WTC11 (cell line): ENCODE results near the gene COL3A1. TPM values are rescaled to one million over a fixed set of nuclear protein-coding genes. Genes with fewer than 3 reads are reported as not detected.

Source experiments
- ATAC-seq: fragments of 200-7000 bp; cut with Tn5 transposase; 2 replicates; pipeline ENCODE4 v1.10.0; 2021; ENCODE audit warnings: mild to moderate bottlenecking, moderate library complexity
- CTCF ChIA-PET: fragments of 300-600 bp; sonication (Branson Sonifier 250); formaldehyde crosslinking; loops from one replicate; lab custom pipeline; 2021; ENCODE audit warnings: antibody characterized with exemption; lab: Charles Lee
- POLR2A ChIA-PET: fragments of 350-600 bp; sonication (Branson Sonifier 250); formaldehyde crosslinking; loops from one replicate; lab custom pipeline; 2021; ENCODE audit warnings: antibody characterized with exemption; lab: Charles Lee
- DNase-seq: peaks from one replicate; pipeline ENCODE4 v3.0.0; 2021; ENCODE audit warnings: low spot score
- H3K27ac Mint-ChIP-seq: 2 replicates; pipeline ENCODE4 v1.8.0; 2021; ENCODE audit warnings: mixed read lengths
- H3K27me3 Mint-ChIP-seq: 2 replicates; pipeline ENCODE4 v1.8.0; 2021; ENCODE audit warnings: low read depth, mild to moderate bottlenecking, moderate library complexity, mixed read lengths
- H3K36me3 Mint-ChIP-seq: 2 replicates; pipeline ENCODE4 v1.8.0; 2021; ENCODE audit warnings: mixed read lengths
- H3K4me1 Mint-ChIP-seq: 2 replicates; pipeline ENCODE4 v1.8.0; 2022; ENCODE audit warnings: mixed read lengths
- H3K4me3 Mint-ChIP-seq: 2 replicates; pipeline ENCODE4 v1.8.0; 2021; ENCODE audit warnings: mild to moderate bottlenecking, moderate library complexity, mixed read lengths
- H3K9me3 Mint-ChIP-seq: 2 replicates; pipeline ENCODE4 v1.8.0; 2021; ENCODE audit warnings: mixed read lengths
- ATF1 ChIP-seq: sonication (generic); formaldehyde crosslinking; IDR thresholded peaks from 2 replicates; pipeline ENCODE4 v1.8.1; 2023; ENCODE audit warnings: mild to moderate bottlenecking, moderate library complexity, missing genetic modification reagents
- ELF4 ChIP-seq: sonication (generic); formaldehyde crosslinking; IDR thresholded peaks from 2 replicates; pipeline ENCODE4 v1.8.1; 2022; ENCODE audit warnings: low read depth, mild to moderate bottlenecking, moderate library complexity, missing genetic modification reagents
- IRF2 ChIP-seq: sonication (generic); formaldehyde crosslinking; IDR thresholded peaks from 2 replicates; pipeline ENCODE4 v1.8.0; 2022; ENCODE audit warnings: low read depth, missing genetic modification reagents, borderline replicate concordance
- JAZF1 ChIP-seq: fragments of 250-450 bp; sonication (Bioruptor Pico); IDR thresholded peaks from 2 replicates; pipeline ENCODE4 v1.9.0; 2021; ENCODE audit warnings: moderate library complexity, mild to moderate bottlenecking, inconsistent platforms
- KAT7 ChIP-seq: sonication (generic); formaldehyde crosslinking; IDR thresholded peaks from 2 replicates; pipeline ENCODE4 v1.8.1; 2023; ENCODE audit warnings: missing genetic modification reagents, mild to moderate bottlenecking, borderline replicate concordance
- NFE2L1 ChIP-seq: sonication (generic); formaldehyde crosslinking; IDR thresholded peaks from 2 replicates; pipeline ENCODE4 v1.8.1; 2023; ENCODE audit warnings: missing genetic modification reagents
- NFYB ChIP-seq: sonication (generic); formaldehyde crosslinking; conservative IDR thresholded peaks from 2 replicates; pipeline ENCODE4 v1.8.0; 2022; ENCODE audit warnings: low read depth, missing genetic modification reagents
- NR3C1 ChIP-seq: sonication (generic); formaldehyde crosslinking; conservative IDR thresholded peaks from 2 replicates; pipeline ENCODE4 v1.8.1; 2023; ENCODE audit warnings: low read depth, mild to moderate bottlenecking, missing genetic modification reagents
- SMAD3 ChIP-seq: sonication (generic); formaldehyde crosslinking; IDR thresholded peaks from 2 replicates; pipeline ENCODE4 v1.8.0; 2022; ENCODE audit warnings: missing genetic modification reagents, mild to moderate bottlenecking, borderline replicate concordance
- SOX15 ChIP-seq: fragments of 250-450 bp; sonication (Bioruptor Pico); IDR thresholded peaks from 2 replicates; pipeline ENCODE4 v1.9.0; 2021; ENCODE audit warnings: mild to moderate bottlenecking
- TEAD4 ChIP-seq: sonication (generic); formaldehyde crosslinking; IDR thresholded peaks from 2 replicates; pipeline ENCODE4 v1.8.0; 2022; ENCODE audit warnings: mild to moderate bottlenecking, missing genetic modification reagents
- ZNF219 ChIP-seq: sonication (generic); formaldehyde crosslinking; IDR thresholded peaks from 2 replicates; pipeline ENCODE4 v1.8.0; 2023; ENCODE audit warnings: missing genetic modification reagents, mild to moderate bottlenecking, borderline replicate concordance
- ZNF317 ChIP-seq: sonication (generic); formaldehyde crosslinking; IDR thresholded peaks from 2 replicates; pipeline ENCODE4 v1.8.1; 2023; ENCODE audit warnings: low read depth, mild to moderate bottlenecking, moderate library complexity, missing genetic modification reagents, borderline replicate concordance
- ZNF671 ChIP-seq: fragments of 250-450 bp; sonication (Bioruptor Pico); IDR thresholded peaks from 2 replicates; pipeline ENCODE4 v1.8.0; 2021; ENCODE audit warnings: mild to moderate bottlenecking
- total RNA-seq: library from RNA; stranded (reverse); gene quantifications from 3 replicates; pipeline ENCODE4 v1.2.3, GENCODE V29; 2021
- TF ChIP-seq, protein P1 (sequence below): sonication (generic); formaldehyde crosslinking; IDR thresholded peaks from 2 replicates; pipeline ENCODE4 v1.8.0; 2022; ENCODE audit warnings: mild to moderate bottlenecking, missing genetic modification reagents
- TF ChIP-seq, protein P2 (sequence below): fragments of 250-450 bp; sonication (Bioruptor Pico); IDR thresholded peaks from 2 replicates; pipeline ENCODE4 v1.9.0; 2021; ENCODE audit warnings: mild to moderate bottlenecking
- TF ChIP-seq, protein P3 (sequence below): sonication (generic); formaldehyde crosslinking; IDR thresholded peaks from 2 replicates; pipeline ENCODE4 v1.8.1; 2022; ENCODE audit warnings: mild to moderate bottlenecking, missing genetic modification reagents, moderate library complexity, borderline replicate concordance
- TF ChIP-seq, protein P4 (sequence below): fragments of 250-450 bp; sonication (Bioruptor Pico); IDR thresholded peaks from 2 replicates; pipeline ENCODE4 v1.9.0; 2021; ENCODE audit warnings: mild to moderate bottlenecking, borderline replicate concordance
- TF ChIP-seq, protein P5 (sequence below): sonication (generic); formaldehyde crosslinking; IDR thresholded peaks from 2 replicates; pipeline ENCODE4 v1.8.0; 2023; ENCODE audit warnings: missing genetic modification reagents
- TF ChIP-seq, protein P6 (sequence below): sonication (generic); formaldehyde crosslinking; IDR thresholded peaks from 2 replicates; pipeline ENCODE4 v1.8.1; 2023; ENCODE audit warnings: mild to moderate bottlenecking, missing genetic modification reagents, borderline replicate concordance

COL3A1 gene
- total RNA-seq, 1 experiment from 2014 or later: 0.61 TPM

DNA sequence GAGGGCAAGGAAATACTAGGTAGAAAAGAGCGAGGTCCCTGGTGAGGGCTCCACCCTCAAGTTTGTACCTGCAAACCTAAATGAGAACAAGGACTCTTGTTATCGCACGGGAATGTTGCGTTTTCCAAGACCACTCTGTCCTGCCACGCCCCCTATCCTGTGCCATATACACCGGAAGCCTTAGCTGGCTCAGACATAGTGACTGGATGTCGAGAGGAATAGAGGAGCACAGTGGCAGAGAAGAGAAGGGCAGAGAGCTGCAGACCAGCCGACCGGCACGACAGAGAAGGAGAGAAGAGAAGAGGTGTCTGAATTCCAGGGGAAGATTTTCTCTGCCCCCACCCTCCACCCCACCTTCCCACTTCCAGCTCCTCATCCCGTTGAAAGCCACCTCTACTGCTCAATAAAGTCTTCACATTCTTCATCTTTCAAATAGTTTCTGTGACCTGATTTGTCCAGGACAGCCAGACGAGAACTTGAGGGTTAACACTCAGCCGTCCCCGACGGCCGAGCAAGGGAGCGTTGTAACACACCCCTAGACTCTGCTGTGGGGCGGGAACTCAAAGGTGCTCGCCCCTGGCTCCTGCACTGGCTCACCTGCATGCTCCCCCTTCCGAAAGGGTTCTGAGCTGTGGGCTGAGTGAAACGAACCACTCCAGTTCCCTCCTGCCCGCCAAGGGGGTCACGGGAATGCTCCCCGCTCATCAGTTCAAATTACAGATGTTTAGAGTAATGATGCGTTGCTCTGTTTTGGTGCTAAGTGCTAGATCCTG lies 24.9 kb upstream of the COL3A1 start (continued):
- no peak for TF ChIP-seq NFYB (CRISPR knock-in tag)
- no peak for TF ChIP-seq ELF4
- TF ChIP-seq NR3C1 (CRISPR knock-in tag): no peak
- no peak for TF ChIP-seq KAT7
- no peak for TF ChIP-seq SOX15 (CRISPR knock-in tag)

DNA sequence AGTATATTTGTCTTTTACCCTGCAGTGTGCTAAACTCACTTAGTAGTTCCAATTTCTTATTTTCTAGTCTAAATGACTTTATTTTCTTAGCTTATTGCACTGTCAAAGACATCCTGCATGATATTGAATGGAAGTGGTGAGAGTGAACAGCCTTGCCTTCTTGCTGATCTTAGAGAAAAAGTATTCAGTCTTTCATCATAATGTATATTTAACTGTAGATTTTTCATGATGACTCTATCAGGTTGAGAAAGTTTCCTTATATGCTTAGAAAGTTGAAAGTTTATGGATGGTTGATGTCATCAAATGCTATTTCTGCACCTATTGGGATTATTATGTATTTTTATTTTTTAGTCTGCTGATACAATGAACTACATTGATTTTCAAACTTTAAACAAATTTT lies 21.3 kb upstream of the COL3A1 start:
- H3K27ac Mint-ChIP-seq: no peak overlapping the region
- no peaks in the 10 kb centered on the region for H3K36me3 Mint-ChIP-seq
- no peaks in the 10 kb centered on the region for H3K9me3 Mint-ChIP-seq
- H3K27me3 Mint-ChIP-seq: no peaks in the 10 kb centered on the region
- ATAC-seq (no peak), DNase-seq (no peak)
- no peak overlapping the region for H3K4me3 Mint-ChIP-seq
- no peaks in the 10 kb centered on the region for H3K4me1 Mint-ChIP-seq
- CTCF ChIA-PET: no interaction called here
- POLR2A ChIA-PET: no interaction called here
- TF ChIP-seq, protein P1, sequence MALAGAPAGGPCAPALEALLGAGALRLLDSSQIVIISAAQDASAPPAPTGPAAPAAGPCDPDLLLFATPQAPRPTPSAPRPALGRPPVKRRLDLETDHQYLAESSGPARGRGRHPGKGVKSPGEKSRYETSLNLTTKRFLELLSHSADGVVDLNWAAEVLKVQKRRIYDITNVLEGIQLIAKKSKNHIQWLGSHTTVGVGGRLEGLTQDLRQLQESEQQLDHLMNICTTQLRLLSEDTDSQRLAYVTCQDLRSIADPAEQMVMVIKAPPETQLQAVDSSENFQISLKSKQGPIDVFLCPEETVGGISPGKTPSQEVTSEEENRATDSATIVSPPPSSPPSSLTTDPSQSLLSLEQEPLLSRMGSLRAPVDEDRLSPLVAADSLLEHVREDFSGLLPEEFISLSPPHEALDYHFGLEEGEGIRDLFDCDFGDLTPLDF (CRISPR knock-in tag): no peak
- TF ChIP-seq ZNF671 (CRISPR knock-in tag) (no peak), NFE2L1 (no peak), ZNF317 (CRISPR knock-in tag) (no peak), JAZF1 (CRISPR knock-in tag) (no peak), ATF1 (CRISPR knock-in tag) (no peak), SOX15 (CRISPR knock-in tag) (no peak), TEAD4 (no peak), NFYB (CRISPR knock-in tag) (no peak), IRF2 (CRISPR knock-in tag) (no peak), SMAD3 (CRISPR knock-in tag) (no peak), ZNF219 (CRISPR knock-in tag) (no peak)
- TF ChIP-seq, protein P2, sequence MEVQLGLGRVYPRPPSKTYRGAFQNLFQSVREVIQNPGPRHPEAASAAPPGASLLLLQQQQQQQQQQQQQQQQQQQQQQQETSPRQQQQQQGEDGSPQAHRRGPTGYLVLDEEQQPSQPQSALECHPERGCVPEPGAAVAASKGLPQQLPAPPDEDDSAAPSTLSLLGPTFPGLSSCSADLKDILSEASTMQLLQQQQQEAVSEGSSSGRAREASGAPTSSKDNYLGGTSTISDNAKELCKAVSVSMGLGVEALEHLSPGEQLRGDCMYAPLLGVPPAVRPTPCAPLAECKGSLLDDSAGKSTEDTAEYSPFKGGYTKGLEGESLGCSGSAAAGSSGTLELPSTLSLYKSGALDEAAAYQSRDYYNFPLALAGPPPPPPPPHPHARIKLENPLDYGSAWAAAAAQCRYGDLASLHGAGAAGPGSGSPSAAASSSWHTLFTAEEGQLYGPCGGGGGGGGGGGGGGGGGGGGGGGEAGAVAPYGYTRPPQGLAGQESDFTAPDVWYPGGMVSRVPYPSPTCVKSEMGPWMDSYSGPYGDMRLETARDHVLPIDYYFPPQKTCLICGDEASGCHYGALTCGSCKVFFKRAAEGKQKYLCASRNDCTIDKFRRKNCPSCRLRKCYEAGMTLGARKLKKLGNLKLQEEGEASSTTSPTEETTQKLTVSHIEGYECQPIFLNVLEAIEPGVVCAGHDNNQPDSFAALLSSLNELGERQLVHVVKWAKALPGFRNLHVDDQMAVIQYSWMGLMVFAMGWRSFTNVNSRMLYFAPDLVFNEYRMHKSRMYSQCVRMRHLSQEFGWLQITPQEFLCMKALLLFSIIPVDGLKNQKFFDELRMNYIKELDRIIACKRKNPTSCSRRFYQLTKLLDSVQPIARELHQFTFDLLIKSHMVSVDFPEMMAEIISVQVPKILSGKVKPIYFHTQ (CRISPR knock-in tag): no peak
- TF ChIP-seq, protein P3, sequence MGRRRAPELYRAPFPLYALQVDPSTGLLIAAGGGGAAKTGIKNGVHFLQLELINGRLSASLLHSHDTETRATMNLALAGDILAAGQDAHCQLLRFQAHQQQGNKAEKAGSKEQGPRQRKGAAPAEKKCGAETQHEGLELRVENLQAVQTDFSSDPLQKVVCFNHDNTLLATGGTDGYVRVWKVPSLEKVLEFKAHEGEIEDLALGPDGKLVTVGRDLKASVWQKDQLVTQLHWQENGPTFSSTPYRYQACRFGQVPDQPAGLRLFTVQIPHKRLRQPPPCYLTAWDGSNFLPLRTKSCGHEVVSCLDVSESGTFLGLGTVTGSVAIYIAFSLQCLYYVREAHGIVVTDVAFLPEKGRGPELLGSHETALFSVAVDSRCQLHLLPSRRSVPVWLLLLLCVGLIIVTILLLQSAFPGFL: no peak
- TF ChIP-seq, protein P4, sequence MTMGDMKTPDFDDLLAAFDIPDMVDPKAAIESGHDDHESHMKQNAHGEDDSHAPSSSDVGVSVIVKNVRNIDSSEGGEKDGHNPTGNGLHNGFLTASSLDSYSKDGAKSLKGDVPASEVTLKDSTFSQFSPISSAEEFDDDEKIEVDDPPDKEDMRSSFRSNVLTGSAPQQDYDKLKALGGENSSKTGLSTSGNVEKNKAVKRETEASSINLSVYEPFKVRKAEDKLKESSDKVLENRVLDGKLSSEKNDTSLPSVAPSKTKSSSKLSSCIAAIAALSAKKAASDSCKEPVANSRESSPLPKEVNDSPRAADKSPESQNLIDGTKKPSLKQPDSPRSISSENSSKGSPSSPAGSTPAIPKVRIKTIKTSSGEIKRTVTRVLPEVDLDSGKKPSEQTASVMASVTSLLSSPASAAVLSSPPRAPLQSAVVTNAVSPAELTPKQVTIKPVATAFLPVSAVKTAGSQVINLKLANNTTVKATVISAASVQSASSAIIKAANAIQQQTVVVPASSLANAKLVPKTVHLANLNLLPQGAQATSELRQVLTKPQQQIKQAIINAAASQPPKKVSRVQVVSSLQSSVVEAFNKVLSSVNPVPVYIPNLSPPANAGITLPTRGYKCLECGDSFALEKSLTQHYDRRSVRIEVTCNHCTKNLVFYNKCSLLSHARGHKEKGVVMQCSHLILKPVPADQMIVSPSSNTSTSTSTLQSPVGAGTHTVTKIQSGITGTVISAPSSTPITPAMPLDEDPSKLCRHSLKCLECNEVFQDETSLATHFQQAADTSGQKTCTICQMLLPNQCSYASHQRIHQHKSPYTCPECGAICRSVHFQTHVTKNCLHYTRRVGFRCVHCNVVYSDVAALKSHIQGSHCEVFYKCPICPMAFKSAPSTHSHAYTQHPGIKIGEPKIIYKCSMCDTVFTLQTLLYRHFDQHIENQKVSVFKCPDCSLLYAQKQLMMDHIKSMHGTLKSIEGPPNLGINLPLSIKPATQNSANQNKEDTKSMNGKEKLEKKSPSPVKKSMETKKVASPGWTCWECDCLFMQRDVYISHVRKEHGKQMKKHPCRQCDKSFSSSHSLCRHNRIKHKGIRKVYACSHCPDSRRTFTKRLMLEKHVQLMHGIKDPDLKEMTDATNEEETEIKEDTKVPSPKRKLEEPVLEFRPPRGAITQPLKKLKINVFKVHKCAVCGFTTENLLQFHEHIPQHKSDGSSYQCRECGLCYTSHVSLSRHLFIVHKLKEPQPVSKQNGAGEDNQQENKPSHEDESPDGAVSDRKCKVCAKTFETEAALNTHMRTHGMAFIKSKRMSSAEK (CRISPR knock-in tag): no peak
- TF ChIP-seq, protein P5, sequence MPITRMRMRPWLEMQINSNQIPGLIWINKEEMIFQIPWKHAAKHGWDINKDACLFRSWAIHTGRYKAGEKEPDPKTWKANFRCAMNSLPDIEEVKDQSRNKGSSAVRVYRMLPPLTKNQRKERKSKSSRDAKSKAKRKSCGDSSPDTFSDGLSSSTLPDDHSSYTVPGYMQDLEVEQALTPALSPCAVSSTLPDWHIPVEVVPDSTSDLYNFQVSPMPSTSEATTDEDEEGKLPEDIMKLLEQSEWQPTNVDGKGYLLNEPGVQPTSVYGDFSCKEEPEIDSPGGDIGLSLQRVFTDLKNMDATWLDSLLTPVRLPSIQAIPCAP (CRISPR knock-in tag): no peak
- TF ChIP-seq, protein P6, sequence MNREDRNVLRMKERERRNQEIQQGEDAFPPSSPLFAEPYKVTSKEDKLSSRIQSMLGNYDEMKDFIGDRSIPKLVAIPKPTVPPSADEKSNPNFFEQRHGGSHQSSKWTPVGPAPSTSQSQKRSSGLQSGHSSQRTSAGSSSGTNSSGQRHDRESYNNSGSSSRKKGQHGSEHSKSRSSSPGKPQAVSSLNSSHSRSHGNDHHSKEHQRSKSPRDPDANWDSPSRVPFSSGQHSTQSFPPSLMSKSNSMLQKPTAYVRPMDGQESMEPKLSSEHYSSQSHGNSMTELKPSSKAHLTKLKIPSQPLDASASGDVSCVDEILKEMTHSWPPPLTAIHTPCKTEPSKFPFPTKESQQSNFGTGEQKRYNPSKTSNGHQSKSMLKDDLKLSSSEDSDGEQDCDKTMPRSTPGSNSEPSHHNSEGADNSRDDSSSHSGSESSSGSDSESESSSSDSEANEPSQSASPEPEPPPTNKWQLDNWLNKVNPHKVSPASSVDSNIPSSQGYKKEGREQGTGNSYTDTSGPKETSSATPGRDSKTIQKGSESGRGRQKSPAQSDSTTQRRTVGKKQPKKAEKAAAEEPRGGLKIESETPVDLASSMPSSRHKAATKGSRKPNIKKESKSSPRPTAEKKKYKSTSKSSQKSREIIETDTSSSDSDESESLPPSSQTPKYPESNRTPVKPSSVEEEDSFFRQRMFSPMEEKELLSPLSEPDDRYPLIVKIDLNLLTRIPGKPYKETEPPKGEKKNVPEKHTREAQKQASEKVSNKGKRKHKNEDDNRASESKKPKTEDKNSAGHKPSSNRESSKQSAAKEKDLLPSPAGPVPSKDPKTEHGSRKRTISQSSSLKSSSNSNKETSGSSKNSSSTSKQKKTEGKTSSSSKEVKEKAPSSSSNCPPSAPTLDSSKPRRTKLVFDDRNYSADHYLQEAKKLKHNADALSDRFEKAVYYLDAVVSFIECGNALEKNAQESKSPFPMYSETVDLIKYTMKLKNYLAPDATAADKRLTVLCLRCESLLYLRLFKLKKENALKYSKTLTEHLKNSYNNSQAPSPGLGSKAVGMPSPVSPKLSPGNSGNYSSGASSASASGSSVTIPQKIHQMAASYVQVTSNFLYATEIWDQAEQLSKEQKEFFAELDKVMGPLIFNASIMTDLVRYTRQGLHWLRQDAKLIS (CRISPR knock-in tag): no peak
